Lower leg skin (tissue), 3 donors: ENCODE results near the gene OTUD5.

Source experiments
- POLR2A ChIP-seq, 2 donors: fragments of 450-650 bp; IDR thresholded peaks; one replicate each; pipeline ENCODE4 v1.6.1; 2016 to 2017; ENCODE audit warnings: antibody characterized with exemption in 2 of 2, mild to moderate bottlenecking in 1 of 2, moderate library complexity in 1 of 2
- TF ChIP-seq, protein P1 (sequence below), 3 donors: fragments of 450-650 bp; IDR thresholded peaks; one replicate each; pipeline ENCODE4 v1.5.1; 2016; ENCODE audit warnings: antibody characterized with exemption in 3 of 3, mild to moderate bottlenecking in 3 of 3, moderate library complexity in 2 of 3

DNA sequence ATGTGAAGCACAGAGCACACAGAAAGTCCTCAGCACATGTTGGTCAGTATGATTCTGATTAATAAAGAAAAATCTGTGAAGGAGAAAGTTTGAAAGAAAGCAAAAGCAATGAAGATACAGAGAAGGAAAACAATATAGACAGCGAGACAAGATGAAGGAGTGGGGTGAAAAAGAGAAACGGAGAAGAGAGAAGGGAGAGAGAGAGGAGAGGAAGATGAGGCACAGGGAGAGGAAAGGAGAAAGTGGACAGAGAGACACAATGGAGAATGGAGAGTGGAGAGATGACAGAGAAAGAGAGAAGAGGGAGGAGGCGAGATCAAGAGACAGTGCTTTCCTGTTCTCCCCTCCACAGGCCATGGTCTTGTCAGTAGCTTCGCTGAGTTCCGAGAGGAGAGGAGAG, 18.1 kb upstream of the OTUD5 start:
- TF ChIP-seq, protein P1, sequence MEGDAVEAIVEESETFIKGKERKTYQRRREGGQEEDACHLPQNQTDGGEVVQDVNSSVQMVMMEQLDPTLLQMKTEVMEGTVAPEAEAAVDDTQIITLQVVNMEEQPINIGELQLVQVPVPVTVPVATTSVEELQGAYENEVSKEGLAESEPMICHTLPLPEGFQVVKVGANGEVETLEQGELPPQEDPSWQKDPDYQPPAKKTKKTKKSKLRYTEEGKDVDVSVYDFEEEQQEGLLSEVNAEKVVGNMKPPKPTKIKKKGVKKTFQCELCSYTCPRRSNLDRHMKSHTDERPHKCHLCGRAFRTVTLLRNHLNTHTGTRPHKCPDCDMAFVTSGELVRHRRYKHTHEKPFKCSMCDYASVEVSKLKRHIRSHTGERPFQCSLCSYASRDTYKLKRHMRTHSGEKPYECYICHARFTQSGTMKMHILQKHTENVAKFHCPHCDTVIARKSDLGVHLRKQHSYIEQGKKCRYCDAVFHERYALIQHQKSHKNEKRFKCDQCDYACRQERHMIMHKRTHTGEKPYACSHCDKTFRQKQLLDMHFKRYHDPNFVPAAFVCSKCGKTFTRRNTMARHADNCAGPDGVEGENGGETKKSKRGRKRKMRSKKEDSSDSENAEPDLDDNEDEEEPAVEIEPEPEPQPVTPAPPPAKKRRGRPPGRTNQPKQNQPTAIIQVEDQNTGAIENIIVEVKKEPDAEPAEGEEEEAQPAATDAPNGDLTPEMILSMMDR (IDR thresholded peaks at IDR 0.05), result no peak
- TF ChIP-seq POLR2A (IDR thresholded peaks at IDR 0.05), result no peak
